Stimulated activated CD4-positive, alpha-beta T cell treated with anti-CD3 and anti-CD28 coated beads, TNF-alpha, amount 100 ng/mL, for 48 hours (primary cell): ENCODE results near the gene LAMB2.

Source experiments
- DNase-seq, 3 donors: peaks; one replicate each; pipeline ENCODE4 v3.0.0-alpha.2; 2020; ENCODE audit warnings: low read depth in 3 of 3

LAMB2 gene

DNA sequence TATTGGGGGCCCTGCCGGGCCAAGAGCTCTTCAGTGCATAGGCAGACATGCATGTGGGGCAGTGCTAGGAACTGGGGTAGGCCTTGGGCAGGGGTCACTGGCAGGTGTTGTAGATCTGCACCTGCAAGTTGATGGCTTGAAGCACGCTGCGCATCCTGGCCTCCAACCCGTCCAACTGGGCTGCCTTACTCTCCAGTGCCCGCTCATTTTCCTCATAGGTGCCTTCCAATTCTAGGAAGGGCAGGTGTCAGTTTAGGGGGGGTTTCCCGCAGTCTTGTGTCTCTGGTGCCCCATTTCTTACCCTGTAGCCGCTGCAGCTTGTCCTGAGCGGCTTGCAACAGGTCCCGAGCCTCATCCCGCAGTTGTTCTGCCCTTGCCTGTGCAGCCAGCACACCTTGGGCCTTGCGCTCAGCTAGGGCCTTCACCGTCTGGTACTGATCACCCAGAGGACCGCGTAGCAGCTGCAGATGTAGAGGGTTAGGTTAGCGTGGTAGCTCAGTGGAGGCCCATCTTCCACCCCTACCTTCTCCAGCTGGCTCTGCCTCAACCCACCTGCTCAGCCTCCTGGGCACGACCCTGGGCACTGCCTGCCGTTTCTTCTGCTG lies 11.6 kb downstream of the LAMB2 start:
- DNase-seq = no peak

DNA sequence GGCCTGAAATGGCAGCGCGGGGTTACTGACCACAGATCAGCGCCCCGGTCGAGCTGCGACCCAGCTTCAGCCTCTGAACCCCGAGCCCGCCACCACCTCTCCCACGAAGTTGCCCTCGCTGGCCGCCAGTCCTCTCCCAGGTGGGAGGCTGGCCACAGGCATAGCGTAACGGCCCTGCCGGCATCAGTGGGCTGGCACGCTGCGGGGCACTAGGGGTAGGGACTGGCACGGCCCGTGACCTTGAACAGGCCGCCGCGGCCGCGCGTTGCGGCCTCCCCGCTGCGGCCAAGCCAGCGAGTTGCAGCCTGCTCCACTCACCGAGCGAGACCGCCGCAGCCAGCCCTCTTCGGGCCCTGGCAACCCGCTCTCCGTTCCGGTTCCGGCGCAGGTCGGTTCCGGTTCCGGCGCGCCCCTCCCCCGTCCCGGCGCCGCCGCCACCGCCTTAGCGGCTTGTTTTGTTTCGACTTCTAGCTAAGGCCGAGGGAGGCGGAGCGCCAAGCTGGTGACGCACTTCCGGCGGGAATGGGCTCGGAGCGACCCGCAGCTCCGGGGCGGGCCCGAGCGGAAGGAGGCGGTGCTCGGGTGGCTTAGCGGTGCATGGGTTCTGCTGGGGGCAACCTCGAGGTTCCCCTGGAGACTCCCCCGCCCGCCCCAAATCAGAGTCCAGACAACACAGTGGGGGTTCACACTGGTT lies 12.3 kb downstream of the LAMB2 start, which contains the start of gene USP19:
Gene USP19, minus strand, starts transcription at position 386 of the 694 bp plus-strand sequence. CDS start 1,678 bp downstream, outside the sequence.
- peak; percentile 87 to 94 (median 88) for DNase-seq

DNA sequence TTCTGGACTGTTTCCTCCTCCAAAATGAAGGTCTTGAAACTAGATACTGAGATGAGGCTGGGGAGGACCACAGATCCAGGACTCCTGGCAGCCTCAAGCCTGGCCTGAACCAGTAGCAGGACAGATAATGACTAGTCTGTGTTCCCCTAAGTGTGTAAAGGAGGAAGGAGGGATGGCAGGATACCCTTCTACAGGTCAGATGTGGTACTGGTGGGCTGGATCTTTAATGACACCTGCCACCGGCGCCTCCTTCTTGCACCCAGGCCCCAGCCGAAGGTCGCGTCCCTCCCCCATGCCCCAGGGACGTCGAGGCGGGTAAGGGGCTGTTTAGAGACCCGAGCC lies 12.8 kb downstream of the LAMB2 start:
- DNase-seq = no peak

DNA sequence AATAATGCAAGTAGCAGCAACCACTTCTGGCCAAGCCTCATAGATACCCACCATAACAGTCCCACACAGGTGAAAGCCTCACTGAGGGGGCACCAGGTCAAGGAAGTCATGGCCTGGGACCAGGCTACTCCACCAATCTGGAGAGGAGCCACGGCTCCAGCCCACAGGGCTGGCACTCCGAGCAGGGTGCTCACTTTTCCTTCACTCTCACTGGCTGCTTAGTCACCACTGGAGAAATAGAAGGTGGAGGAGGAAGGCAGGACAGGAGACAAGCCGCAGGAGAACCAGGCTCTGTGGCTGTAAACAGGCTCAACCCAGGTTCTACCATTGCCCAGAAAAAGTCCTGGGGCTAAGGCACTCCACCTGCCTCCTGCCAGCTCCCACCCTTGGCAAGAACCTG lies 13.4 kb downstream of the LAMB2 start:
- no peak for DNase-seq

DNA sequence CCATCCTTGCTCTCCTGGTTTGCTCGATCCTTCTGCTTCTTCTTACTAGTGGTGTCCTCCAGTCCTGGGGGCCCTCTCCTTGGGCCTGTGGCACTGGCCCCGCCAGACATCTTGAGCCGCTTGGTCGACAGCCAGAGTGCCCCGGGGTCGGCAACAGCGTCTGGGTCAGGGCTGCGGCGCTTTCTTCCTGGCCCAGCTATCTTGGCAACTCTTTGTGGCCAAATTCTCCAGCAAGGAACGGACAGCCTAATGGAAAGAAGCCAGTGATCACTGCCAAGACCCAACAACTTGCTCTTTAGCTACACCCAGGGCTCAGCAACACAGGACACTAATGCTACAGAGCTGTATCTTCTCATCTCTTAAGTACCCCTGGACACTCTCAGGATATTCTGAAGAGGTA lies 13.8 kb downstream of the LAMB2 start:
- no peak for DNase-seq

DNA sequence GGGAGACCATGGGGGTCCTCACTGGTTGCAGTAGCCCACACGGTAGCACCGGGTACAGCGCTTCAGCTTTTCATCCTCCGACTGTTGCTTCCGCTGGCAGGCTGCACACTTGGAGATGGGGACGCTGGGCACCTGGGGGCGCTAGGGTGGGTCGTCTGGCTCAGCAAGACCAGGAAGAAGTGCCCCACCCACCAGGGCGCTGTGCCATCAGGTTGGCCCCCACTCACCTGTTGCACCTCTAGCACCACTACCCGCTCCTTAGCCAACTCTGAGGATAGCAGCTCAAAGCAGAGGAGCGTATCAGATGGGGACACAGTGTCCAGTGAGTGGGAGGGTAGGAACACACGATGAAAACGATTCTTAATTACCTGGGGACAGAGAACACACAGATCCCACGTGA lies 20.6 kb downstream of the LAMB2 start:
- DNase-seq = no peak

DNA sequence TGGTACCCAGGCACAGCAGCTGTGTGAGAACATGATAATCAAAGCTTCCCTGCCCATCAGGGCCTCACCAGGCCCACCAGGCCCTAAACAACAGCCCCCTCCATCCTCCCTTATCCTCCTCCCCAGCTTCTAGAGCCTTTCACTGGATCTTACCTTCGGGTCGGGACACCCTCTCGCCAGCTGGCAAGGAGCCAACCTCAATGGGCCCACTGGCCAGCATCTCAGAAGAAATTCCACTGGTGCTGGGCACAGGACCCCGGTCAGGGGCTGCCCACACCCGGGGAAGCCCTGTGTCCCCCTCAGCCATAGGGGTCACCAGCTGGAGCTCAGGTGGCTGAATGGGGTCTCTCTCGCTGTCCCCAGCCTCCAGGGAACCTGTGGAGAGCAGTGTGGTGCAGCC lies 21.5 kb downstream of the LAMB2 start:
- no peak for DNase-seq

DNA sequence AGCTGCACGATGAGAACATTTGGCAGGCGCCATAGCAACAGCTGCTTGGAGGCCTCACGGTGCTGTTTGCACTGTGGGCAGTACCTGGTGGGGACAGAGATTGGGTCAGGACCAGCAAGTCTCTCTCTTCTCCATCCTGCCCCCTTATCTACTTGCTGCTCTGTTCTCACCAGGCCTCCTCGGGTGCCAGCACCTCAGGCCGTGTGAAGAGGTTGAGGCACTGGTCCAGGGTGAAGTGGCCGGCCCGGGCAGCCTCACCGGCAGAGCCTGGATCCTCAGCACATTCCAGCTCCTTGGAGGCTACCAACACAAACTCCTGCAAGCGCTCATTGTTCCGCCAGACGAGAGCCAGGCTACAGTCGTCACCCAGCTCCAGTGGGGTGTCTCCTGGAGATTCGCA lies 22.1 kb downstream of the LAMB2 start:
- DNase-seq = no peak

DNA sequence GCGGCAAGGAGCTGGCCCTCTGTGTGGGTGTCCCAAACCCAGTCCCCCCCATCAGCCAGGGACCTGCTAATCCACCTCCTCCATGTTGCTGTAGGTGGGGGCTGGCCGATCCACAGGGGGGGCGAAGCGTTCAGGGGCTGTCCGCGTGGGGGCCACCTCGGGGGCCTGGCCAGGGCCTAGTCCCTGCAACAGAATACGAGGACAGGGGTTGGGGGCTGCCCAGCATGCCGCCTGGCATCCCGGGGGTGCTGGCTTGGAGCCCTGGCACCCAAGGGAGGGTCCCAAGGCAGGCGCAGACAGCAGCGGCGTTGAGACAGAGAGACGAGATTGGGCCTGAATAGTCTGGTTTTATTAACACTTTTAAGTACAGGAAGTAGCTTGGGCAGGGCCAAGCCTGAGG lies 24.5 kb downstream of the LAMB2 start:
- no peak for DNase-seq

DNA sequence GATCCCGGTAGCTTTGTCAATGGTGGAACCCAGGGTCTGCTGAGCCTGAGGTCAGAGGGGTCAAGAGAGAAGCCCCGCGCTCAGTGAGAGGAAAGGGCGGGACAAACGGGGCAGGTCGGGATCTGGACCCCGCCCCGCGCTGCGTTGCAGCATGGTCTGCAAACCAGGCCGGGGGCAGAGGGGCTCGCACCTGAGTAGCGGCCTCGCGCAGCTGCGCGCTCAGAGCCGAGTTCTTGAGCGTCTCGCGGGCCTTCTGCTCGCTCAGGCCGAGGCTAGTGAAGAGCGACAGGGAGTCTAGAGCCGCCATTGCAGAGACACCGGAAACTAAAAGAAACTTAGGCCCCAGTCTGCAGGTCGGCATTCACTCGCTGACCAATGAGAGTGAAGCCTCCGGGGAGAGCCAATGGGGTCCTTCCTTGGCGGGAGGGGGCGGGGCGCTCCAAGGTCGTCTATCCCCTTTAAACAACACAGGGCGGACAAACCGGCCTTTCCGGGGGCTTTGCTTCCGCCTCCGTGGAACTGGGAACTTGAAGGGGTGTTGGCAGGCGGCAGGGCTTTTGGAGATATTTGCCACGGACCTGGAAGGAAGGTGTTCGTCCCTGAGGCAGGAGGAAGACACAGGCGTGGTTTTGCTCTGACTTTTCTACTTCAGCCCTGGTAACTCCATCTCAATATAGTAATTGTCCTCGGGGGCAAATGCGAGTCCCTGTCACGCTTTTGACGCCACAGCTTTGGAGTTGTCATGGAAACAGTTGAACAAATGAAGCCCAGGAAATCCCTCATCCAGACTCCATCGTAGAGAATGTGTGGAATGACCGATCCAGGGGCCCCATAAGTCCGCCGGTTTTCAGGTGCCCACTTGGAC lies 28.2 kb downstream of the LAMB2 start, which contains the start of gene QARS1:
Gene QARS1, minus strand, starts transcription at position 331 of the 865 bp plus-strand sequence. Its CDS starts 24 bp downstream, at position 307.
- peak; percentile 77 to 86 (median 78) for DNase-seq

DNA sequence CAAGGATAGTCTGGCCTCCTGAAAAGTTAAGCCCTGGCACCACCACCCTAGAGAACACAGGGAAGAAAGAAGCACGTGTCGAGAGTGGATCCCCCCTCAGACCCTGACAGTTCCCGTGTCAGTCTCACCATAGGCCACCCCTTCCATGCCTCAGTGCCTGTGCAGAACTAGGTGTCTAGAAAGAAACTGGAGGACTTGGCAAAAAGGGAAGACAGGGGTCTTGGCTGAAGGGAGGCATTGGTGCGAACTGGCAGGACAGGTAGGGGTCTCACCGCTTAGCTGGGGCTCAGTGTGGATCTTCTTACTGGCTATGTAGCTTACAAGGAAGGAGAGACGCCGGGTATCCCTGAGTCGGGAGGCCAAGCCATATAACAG lies 28.8 kb downstream of the LAMB2 start:
- no peak for DNase-seq

DNA sequence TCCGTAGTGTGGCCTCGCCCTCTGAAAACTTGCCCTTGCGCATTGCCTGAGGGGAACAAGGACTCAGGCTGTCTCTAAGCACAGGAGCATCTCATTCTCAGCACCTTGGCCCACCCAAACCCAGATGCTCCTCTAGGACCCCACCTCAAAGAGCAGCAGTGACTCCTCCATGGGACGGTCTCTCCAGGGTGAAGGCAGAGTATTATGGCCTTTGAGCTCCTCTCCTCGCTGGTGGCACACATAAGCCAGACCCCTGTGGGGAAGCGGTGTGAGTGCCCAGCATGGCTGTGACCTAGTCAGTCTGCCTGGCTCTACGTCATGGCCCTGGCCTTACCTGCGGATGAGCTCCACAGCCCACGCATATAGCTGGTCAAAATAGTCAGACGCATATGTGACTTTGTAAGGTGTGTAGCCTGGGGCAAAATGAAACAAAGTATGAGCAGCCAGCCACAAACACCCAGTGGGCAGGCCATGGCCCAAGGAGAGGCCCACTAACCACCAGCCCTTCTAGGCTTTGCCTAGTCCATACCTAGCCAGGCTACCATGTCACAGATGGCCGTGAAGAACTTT lies 32.7 kb downstream of the LAMB2 start:
- DNase-seq = no peak

DNA sequence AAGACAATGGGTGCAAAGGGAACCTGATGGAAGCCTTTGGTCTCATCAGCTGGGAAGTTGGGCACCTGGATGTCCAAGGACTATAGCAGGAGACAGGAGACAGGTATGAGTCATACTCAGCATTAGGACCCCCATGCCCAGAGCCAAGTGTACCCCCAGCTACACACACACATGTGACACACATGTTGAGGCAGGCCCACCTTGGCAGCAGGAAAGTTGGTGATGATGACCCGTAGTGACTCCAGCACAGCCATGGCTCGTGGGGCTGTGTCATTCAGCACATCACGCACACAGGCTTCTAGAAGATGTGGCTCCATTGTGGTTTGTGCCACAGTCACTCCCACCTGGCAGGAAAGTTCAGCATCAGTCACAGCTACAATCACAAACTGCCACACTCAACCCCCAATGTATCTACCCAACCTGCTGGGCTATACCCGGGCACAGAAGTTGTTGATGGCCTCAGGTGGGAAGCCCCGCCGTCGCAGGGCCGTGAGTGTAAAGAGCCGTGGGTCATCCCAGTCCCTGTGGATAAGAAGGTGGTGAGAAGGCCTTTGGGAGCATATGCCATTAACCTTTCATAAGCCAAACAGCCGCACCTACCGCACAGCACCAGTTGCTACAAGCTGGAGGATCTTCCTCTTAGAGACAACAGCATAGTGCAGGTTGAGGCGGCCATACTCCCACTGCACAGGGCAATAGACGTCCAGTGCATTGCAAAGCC lies 33.8 kb downstream of the LAMB2 start:
- no peak for DNase-seq

DNA sequence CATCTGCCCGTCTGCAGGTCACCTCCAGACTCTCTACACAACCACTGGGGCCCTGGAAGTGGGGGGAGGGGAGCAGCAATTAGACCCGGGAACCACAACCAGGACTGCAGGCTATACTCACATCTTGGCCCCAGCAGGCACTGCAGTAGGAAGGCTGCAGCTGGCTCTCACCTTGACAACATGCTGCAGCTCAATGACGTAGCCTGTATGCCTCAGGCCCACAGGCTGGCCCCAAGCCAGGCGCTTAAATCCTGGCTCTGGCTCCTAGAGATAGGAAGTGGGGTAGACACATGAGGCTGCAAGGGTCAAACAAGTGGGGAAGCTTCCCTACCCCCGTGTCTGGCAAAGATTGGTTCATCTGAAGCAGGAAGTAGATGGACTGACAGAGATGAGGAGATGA lies 34.4 kb downstream of the LAMB2 start:
- DNase-seq = no peak

DNA sequence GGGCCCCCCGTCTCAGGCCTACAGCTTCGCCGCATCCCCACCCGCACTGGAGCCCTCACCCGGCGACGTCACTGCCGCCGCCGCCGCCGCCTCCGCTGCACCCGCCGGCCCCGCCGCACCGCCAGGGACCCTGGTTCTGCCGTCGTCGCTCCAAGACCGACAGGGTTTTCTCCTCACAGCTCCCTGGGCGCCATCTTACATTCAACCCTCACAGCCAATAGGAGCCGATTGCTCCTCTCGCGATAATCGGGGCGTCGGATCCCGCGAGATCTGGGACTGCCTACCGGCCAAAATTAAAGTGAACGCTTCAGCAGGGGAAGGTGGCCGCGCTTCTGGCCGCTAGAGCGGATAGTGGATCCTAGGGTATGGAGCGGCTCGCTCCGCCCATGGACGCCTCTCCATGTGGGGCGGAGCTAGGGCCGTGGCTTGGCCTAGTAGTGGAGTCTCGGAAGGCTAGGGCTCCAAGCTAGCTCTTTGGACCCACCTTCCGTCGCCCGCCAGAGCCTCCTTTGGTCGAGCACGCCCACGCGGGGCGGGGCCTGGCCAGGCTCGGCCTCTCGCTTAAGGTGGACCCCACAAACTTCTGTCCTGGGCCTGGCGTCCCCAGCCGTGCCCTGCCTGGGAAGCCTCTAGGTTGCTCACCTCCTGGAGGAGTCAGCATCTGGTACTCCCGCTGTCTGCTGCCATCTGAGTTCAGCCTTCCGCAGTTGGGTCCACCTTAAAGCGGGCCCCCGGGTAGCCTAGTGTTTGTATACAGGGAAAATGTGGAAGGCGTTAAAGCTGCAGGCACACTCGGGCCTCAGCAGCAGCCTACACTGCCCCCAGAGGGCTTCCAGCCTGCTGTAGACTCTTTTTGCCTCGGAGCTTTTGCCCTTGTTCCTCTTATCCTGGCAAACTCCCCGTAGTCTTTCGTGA lies 38.7 kb downstream of the LAMB2 start, which contains the start of gene QRICH1:
Gene QRICH1, minus strand, starts transcription at position 219 of the 915 bp plus-strand sequence. CDS start 17,054 bp downstream, outside the sequence.
- peak; percentile 94 to 96 (median 94) for DNase-seq

DNA sequence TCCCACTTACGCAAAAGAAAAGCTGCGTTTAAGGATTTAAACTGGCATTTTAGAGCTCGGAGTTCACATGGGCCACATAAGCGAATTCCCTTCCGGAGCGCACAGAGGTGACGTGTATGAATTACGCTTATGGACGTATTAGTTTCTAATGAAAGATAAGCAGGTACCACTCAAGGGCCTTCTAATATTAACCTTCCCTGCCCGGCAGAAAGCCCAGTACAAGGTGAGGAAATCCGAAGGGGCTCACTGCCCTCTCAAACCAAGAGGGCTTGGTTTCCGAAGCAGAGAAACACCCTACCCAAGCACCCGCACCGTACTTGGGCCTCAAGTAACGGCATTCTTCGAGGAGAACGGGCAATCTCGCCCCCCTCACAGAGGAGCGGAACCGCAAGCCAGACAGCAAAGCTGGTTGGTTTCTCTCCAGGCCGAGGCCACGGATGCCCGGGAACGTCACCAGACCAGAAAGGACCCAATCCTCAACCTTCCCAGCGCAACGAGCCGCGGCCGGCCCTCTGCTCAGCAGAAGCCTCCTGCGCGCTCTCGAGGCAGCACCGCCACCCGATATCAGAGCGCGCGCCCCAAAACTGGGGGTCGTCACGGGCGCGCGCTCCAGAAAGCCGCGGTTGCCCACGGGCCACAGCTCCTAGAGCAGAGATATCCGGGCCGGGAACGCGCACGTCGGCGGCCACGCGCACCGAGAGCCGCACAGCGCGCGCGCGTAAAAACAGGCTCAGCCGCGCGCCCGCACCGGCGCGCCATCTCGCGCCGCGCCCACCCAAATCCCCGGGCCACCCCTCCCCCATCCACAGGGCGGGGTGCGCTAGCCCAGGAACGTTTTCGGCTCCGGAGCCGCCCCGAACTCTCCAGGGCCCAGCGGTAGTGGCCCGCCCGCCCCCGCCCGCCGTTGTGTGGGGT lies 39.7 kb downstream of the LAMB2 start:
- DNase-seq = peak; percentile 55 to 78 (median 73)

DNA sequence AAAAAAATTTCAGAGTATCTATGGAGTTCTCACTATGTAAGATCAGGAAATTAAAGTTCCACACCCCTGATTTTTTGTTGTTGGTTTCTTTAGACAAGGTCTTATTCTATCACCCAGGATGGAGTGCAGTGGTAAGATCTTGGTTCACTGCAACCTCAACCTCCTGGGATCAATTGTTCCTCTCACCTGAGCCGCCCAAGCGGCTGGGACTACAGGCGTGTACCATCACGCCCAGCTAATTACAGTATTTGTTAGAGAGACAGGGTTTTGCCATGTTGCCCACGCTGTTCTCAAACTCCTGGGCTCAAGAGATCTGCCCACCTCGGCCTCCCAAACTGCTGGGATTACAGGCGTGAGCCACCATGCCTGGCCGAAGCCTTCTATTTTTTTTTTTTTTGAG lies 51.4 kb downstream of the LAMB2 start:
- no peak for DNase-seq

DNA sequence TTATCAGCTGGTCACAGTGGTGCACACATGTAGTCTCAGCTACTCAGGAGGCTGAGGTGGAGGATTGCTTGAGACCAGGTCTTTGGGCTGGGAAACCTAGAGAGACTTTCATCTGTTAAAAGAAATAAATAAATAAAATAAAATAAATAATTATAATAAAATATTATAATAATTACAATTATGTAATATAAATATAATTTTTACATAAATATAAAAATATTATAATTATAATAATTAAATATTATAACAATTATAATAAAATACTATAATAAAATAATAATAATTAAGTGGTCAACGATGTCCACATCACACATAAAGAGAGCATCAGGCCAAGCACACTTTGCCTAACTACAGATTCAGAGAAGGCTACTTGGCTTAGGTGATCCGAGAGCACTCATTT lies 53.6 kb downstream of the LAMB2 start:
- no peak for DNase-seq

DNA sequence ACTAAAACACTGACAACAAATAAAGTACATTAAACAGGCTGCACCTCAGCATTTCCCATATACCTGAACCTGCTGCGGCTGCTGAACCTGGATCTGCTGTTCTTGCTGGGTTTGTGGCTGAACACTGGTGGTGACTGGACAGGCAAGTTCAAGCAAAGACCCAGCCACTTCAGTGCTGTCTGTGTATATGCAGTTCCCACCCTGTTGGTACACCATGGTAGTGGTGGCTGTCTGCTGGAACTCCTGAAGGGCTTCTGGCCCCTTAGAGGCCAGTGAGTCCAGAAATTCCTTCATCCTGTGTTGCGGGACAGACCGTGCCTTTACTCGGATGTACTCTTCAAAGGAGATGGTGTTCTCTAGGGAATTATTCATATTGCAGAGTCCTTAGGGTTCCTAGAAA lies 56.2 kb downstream of the LAMB2 start:
- no peak for DNase-seq
